Suppressor macrophage treated with lipopolysaccharide for 4 hours (primary cell): Measurements from ENCODE around the gene GKN2.
"Not testable (repeated sequence)": the region's sequence is repeated elsewhere in the genome, so short reads cannot be mapped to it uniquely, and the experiment has no call there.

Experiments
- DNase-seq: peaks from one replicate; pipeline ENCODE4 v3.0.0-alpha.2; 2020

Gene GKN2

DNA sequence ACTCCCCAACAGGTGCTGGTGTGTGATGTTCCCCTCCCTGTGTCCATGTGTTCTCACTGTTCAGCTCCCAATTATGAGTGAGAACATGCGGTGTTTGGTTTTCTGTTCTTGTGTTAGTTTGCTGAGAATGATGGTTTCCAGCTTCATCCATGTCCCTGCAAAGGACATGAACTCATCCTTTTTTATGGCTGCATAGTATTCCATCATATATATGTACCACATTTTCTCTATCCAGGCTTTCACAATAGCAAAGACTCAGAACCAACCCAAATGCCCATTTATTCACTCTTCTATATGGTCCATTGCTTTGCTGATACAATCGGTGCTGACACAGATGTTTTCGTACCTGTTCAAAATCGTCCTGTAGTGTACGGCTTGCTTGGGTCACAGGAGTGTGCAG lies 2.7 kb upstream of the GKN2 start:
- not testable (repeated sequence) for DNase-seq

DNA sequence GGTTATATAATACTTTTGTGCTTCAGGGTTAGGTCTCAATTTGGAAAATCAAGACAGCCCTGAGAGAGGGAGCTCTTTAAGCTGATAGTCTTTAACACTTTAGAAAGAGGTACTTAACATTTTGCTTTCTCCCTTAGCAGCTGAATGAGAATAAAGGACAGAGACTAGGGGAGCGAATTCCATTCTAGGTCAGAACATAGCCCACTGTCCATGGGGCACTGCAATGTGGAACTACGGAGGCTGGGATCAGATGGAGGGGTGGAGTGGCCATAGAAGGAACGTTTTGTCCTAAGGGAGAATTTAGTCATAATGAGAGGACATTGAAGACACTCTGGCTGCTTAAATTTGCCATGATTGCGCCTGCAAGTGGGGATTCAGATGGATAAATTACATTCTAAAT lies 794 bp downstream of the GKN2 start:
- no peak for DNase-seq

DNA sequence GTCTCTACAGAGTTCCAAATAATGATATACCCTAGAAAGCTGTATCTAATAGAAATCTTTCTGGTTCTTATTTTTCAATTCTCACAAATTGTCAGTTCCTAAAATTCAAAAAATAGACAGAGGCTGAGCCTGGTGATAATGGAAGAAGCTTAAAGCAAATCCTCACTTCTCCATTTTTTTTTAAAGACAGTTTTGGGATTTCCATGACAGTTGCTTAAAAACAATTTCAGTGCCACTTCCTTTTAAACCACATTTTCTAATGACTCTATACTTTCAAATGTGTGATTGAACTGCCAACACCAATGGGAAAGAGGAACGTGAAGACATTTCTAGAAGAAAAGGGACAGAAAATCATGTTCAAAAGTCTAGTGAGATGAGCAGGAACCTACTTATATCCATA lies 4.0 kb downstream of the GKN2 start:
- DNase-seq, result peak; percentile 74

DNA sequence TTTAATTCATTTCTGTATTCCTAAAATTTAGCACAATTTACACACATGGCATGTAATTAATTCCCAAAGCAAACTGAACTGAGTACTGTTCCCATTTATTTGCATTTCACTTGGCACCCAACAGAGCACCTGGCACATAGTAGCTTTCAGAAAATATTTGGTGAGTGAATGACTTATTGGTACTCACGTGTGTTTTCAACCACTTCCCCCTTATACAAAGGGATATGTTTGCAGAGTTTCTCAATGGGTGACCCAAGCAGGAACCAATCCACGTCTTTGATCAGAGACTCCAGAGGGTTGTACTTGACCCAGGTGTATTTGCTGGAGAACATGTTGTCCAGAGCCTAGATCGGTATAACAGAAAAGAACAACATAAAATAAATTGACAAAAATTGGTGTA lies 6.6 kb downstream of the GKN2 start:
- DNase-seq, result peak; percentile 4

DNA sequence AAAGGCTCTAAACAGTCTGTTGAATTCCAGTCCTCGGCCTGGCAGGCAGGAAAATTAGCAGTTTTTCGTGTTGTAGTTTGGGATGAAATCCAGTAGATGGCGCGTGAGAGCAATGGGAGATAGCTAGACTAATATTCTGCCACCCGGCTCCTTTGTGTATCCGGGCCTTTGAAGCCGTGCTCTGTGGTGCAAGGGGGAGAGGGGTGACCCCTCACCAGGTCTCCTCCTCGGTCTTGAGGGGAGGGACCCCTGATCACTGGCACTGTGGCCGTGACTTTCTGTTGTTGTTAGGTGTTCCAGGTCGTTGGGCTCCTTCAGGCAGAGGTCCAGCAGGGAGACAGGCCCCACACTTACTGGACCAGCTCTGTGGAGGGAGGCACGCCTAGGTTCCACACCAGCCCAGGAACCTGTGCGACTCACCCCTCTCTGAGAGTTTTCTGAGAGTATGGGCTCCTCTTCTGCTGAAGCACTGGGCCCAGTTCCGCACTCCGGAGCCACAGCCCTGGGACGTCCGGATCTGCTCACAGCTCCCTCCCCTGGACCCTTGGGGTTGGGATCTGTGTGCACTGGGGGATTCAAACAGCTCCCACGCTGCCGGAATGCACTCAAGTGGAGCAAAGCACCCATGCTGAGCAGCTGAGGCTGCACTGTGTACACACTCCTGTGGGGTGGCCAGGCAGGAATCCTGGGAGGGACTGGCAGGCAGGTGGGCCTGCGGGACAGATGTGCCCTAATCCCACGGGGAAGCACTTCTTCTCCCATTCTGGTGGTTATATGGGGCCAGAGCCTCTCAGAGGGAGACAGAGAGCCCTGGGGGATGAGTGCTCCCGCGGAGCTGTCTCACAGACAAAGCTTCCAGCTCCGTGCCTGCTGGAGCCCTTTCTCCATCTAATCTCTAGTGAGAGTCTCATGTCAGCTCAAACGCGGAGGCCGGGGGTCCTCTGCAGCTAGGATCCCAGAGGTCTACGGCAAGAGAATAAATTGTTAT lies 8.8 kb downstream of the GKN2 start:
- DNase-seq, result peak; percentile 72

DNA sequence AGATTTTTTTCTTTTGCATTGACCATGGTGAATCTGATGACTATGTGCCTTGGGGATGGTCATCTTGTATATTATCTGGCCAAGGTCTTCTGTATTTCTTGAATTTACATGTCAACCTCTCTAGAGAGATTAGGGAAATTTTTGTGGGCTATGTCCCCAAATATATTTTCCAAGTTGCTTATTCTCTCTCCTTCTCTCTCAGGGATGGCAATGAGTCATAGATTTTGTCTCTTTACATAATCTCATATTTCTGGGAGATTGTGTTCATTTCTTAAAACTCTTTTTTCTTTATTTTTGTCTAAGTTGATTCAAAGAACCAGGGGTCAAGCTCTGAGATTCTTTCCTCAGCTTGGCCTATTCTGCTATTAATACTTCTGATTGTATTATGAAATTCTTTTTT lies 9.9 kb downstream of the GKN2 start:
- no peak for DNase-seq

DNA sequence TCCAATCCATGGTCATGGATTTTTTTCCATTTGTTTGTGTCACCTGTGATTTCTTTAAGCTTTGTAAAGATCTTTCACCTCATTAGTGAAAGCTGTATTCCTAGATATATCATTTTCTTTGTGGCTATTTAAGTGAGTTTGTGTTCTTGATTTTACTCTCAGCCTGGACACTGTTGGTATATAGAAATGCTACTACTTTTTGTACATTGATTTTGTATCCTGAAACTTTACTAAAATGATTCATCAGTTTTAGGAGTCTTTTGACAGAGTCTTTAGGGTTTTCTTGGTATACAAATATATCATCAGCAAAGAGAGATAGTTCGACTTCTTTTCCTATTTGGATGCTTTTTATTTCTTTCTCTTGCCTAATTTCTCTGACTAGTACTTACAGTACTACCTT lies 12.3 kb downstream of the GKN2 start:
- DNase-seq, result no peak

DNA sequence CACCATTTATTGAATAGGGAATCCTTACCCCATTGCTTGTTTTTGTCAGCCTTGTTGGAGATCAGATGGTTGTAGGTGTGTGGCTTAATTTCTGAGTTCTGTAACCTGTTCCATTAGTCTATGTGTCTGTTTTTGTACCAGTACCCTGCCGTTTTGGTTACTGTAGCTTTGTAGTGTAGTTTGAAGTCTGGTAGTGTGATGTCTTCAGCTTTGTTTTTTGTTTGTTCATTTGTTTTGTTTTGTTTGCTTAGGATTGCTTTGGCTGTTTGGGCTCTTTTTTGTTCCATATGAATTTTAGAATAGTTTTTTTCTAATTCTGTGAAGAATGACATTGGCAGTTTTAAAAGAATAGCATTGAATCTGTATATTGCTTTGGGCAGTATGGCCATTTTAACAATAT lies 12.7 kb downstream of the GKN2 start:
- DNase-seq, result no peak

DNA sequence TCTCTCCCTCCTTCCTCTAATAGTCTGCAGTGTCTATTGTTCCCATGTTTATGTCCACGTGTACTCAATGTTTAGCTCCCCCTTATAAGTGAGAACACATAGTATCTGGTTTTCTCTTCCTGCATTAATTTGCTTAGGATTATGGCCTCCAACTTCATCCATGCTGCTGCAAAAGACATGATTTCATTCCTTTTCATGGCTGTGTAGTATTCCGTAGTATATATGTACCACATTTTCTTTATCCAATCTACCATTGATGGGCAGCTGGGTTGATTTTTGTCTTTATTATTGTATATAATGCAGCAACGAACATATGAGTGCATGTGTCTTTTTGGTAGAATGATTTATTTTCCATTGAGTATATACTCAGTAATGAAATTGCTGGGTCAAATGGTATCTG lies 13.8 kb downstream of the GKN2 start:
- DNase-seq, result no peak

DNA sequence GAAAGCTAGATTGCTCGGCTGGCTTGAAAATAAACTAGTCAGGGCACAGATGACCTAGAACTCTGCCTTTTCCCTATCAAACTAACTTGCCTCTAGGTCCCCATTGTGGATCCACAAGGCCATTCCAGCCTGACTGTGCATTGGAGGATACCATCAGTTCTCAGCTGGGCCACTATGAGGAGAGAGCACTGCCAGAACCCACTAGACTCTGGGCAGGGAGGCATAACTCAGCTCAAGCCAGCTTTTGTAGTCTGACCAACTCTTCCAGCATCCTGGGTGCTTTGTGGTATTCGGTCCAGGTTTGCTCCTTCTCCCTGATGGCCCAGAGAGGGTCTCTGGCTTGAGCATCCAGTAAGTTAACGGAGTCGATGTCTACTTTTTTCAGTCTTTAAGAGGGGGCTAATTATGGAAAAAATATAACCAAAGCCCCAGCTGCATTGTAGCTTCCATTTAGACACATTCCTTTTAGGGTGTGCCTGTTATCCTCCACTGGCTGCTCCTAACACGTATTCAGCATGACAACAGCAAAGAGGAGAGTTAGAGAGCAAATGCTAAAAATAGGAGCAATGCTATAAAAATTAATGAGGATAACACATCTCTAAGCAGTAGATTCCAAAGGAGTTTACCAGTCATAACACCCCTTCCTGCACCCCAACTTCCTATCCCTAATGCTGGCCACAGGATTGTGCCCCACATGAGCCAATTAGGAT lies 15.2 kb downstream of the GKN2 start:
- DNase-seq, result no peak

DNA sequence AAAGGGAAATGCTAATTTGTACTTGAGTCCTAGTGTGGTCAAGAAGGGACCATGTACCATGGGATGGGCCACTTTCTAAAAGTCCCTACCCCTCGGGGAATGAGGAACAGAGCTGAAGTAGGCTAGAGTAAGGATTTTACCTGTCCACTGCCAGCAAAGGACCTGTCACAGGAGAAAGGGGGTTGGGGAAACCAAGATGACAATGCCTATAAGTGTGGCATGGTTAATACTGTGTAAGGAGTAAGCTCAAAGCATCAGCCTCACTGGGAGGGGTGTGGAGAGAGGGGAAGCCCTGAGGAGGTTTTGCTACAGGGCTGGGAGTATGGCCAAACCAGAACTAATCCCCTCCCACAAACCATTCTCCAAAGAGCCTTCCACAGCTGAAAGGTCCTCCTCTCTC lies 15.8 kb downstream of the GKN2 start:
- DNase-seq, result no peak

DNA sequence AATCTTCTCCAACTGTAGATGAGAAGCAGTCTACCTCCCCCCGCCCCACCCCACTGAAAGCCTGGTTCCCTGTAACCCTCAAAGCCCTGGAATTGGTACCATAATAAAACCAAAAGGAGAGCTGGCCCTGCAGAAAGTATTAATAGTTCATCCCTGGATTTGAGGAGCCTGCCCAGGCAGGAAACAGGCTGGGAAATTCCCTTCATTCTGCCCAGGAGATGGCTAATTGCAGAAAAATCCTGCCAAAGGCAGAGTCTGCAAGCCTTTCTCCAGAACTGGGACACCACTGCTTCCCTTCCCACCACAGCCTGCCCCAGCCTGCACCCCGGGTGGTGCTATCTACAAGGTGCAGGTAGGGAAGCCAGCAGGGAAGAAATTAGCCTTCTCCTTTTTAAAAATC lies 16.3 kb downstream of the GKN2 start:
- no peak for DNase-seq

DNA sequence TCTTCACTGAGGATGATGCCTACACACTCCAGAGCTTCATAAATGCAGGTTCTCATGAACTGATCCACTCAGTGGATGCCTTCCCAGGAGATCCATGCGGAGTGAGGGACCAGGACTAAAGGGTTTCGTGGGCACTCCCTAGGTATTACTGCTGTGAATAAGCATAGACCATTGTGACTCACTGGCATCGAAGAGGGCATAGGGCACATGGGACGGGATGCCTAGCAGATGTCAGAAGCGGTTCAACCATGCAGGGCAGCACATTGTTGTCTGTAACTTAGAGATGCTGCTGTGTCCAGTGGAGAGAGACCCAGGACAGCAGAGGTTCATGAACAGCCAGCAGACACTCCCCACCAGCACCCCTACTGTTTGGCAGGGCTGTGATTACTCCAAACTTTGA lies 17.2 kb downstream of the GKN2 start:
- DNase-seq, result no peak

DNA sequence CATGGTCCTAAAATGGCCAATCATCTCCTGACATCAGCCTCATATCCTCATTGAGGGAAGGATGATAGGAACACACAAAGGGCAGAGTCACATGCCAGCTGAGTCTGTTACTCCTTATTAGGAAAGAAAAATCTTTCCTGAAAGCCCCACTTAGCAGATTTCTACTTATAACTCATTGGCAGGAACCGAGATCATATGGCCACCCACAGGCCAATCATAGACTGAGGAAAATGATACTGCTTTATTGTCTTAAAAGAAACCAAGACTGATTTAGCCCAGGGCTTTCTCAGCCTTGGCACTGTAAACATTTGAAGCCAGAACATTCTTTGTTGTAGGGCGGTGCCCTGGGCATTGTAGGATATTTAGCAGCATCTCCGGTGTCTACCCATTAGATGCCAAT lies 18.7 kb downstream of the GKN2 start:
- DNase-seq, result no peak

DNA sequence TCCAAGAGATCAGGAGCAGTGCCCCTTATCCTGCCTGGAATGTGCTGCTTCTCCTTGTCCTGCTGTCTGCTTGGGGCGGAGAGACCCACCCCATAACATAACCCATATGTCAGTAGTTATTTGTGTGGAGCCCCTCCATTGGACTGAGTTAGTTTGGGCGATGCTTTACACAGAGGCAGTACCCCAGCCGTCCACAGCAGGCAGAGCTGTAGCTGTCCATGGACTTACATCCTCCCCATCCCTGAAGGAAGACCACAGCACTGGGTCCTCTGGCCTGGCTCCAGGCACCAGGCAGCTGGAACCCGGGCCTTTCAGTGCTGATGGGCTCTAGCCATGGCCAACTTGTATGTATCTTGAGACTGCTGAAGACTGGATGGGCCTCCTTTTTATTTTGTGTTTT lies 20.3 kb downstream of the GKN2 start:
- DNase-seq, result no peak

DNA sequence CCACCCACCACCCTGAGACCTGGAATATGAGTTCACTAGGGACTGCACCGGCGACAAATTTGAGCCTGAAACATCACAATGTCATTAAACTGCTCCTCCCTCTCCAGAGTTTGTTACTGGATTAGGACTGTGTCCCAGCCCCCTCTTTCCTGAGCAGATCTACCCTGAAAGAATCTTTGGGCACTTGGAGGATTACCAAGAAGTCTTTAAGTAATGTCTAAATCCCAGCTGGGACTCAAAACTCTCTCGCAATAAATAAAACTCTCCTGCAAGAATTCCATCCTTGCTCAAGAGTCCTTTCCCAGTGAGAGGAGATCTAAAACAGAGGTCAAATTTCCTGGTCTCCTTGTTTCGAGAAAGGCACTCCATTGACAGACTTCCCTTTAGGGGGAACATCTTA lies 20.9 kb downstream of the GKN2 start:
- no peak for DNase-seq

DNA sequence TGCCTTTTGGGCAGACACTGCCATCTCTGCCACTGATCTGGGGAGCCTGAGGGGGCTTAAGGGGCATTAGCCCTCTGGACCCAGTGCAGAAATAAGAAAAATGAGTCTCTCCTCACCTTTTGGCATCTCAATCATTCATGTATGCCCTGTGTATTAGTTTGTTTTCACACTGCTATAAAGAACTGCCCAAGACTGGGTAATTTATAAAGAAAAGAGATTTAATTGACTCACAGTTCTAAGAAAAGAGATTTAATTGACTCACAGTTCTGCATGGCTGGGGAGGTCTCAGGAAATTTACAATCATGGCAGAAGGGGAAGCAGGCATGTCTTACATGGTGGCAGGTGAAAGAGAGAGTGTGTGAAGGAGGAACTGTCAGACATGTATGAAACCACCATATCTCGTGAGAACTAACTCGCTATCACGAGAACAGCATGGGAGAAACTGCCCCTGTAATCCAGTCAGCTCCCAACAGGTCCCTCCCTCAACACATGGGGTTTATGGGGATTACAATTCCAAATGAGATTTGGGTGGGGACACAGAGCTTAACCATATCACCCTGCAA lies 21.5 kb downstream of the GKN2 start:
- DNase-seq, result no peak

DNA sequence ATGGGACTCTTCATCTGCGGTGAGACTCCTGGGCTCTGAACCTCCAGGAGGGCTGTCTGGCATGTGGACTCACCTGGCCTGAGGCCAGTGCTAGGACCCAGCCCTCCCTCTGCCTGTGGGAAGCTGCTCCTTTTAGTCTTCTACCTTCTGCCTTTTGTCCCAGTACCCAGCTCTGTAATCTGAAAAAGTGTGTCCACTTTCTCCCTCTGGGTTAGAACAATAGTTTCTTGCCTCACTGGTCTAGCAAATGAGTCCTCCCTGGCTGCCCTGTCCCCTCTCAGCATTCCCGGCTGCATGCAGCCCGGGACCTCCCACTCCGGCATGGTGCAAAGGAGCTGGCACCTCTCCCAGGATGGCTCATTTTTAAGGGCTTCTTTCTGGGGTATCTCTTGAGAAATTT lies 25.9 kb downstream of the GKN2 start:
- DNase-seq, result no peak

DNA sequence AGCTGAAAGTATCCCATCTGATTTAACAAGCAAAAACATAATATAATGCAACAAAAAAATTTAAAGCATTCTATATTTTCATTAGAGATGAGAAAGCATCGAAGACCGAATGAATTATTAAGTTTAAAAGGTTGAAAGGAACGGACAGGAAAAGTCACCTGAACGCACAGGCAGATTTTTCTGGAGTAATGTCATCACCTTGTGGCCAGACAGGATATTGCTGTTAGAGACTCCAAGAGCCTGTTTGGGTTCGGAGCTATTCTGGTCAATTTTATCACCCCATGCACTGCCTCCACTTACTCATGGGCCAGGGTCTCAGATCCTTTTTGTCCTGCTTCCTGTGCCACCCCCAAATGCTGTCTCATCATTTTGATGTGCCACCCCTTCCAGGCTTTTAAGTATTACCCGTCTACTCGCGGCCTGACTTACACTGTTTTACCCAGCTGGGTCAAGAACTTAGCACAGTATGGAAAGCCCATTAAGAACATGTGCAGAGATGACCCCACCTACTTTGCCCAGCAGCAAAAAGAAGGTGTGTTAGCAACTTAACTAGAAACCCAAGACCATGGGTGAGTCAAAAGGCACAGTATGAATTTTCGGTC lies 27.3 kb downstream of the GKN2 start:
- peak; percentile 64 for DNase-seq

DNA sequence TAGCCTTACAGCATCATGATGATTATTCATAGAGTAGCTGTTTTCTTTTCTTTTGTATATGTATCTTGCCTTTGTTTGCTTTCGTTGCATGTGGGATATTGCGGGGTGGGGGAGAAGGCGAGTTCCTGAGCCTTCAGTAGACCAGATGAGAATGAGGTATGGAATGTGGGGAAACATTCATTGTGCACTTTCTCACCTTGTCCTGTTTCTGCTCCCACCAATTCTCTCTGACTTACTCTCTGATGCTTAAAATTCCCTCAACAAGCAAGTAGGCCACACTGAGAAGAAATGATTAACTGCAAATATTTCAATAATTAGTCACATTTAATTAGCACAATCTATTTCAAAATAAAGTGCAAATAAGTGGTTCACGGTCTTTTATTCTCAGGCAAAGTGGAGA lies 31.0 kb downstream of the GKN2 start:
- DNase-seq, result no peak

DNA sequence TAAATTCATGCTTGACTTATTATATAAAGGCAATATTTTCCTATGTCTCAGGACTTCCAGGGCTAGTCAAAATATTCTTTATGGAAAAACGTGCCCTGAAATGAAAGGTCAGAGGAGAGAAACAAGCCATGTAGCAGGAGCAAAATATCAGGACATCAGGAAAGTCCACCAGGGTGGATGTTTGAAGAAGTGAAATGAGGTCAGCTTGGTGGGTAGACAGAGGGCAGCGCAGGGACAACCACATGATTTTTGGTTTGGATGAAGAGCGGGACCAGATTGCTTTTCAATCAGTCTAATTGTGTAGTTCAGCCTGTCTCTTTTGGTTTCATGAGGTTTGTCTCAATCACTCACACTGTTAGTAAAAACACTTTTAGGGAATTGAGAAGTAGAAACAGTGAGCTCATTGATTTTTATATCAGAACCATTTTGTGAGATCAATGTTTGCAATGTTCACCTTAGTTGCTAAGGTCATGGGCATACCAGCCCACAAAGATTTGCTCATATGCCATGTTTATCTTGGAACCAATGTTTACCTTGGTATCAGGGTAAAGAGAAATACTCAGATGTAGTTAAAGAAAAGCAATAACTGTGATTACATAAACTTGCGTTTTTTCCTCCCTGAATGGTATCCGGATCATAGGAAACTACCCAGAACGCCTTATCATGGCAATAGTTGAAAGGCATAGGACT lies 32.1 kb downstream of the GKN2 start:
- DNase-seq, result no peak

DNA sequence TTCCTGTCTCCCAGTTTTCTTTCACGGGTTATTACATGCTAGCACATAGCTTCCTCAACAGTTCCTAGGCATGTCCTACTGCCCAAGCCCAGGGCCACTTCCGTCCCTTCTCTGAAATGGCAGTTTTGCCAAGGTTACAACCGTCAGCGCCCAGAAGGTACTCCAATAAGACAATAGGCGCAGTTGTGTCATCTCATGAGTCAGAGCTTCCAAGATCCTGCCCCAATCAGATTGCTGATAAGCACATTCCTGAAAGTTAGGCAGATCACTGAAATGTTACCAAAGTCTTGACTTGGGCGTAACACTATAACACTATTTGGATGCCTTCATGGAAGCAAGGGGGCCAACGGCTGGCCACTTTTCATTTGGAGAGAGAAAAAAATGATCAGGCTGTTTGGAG lies 34.2 kb downstream of the GKN2 start:
- no peak for DNase-seq
